ENCODE measurements around the gene TREH.

Gene TREH

GRCh38 chr11:118632577-118633318 is 46.7 kb downstream of the TREH start:
- Histone ChIP-seq H3K9ac (ENCODE audit: low read length) (no peak overlapping the region), H3K9me3 (ENCODE audit: low read length) (no peaks in the 10 kb centered on the region), H3K4me3 (ENCODE audit: low read depth in 1 of 2, low read length in 2 of 2) (no peak overlapping the region), H3K4me1 (ENCODE audit: insufficient read depth, low read length) (peaks cover 42% of the 10 kb centered on the region), H3K36me3 (ENCODE audit: insufficient read depth, low read length) (peaks cover 59% of the 10 kb centered on the region), H3K27me3 (ENCODE audit: control insufficient read depth in 1 of 2, insufficient read depth in 2 of 2, low read length in 2 of 2) (no peaks in the 10 kb centered on the region), H3K27ac (ENCODE audit: low read depth, low read length) (no peak overlapping the region)

GRCh38 chr11:118631142-118631909 is 48.1 kb downstream of the TREH start:
- H3K4me3 ChIP-seq (ENCODE audit: low read depth in 1 of 2, low read length in 2 of 2), result no peak overlapping the region
- H3K4me1 ChIP-seq (ENCODE audit: insufficient read depth, low read length), result peaks cover 38% of the 10 kb centered on the region
- peak overlapping the region; percentile 9 for H3K27ac ChIP-seq (ENCODE audit: low read depth, low read length)
- no peaks in the 10 kb centered on the region for H3K9me3 ChIP-seq (ENCODE audit: low read length)
- H3K36me3 ChIP-seq (ENCODE audit: insufficient read depth, low read length), result peaks cover 59% of the 10 kb centered on the region
- H3K9ac ChIP-seq (ENCODE audit: low read length), result no peak overlapping the region
- H3K27me3 ChIP-seq (ENCODE audit: control insufficient read depth in 1 of 2, insufficient read depth in 2 of 2, low read length in 2 of 2), result no peaks in the 10 kb centered on the region

GRCh38 chr11:118629761-118630661 is 49.4 kb downstream of the TREH start:
- H3K36me3 ChIP-seq (ENCODE audit: insufficient read depth, low read length), result peaks cover 61% of the 10 kb centered on the region

GRCh38 chr11:118628861-118629549 is 50.4 kb downstream of the TREH start:
- H3K27me3 ChIP-seq (ENCODE audit: control insufficient read depth in 1 of 2, insufficient read depth in 2 of 2, low read length in 2 of 2), result no peaks in the 10 kb centered on the region
- H3K27ac ChIP-seq (ENCODE audit: low read depth, low read length), result no peak overlapping the region
- H3K9ac ChIP-seq (ENCODE audit: low read length), result no peak overlapping the region
- H3K9me3 ChIP-seq (ENCODE audit: low read length), result no peaks in the 10 kb centered on the region
- peaks cover 20% of the 10 kb centered on the region for H3K4me1 ChIP-seq (ENCODE audit: insufficient read depth, low read length)
- H3K36me3 ChIP-seq (ENCODE audit: insufficient read depth, low read length), result peaks cover 63% of the 10 kb centered on the region
- no peak overlapping the region for H3K4me3 ChIP-seq (ENCODE audit: low read depth in 1 of 2, low read length in 2 of 2)

More at GRCh38 chr11:118629761-118630661, 49.4 kb downstream of the TREH start:
- no peaks in the 10 kb centered on the region for H3K27me3 ChIP-seq (ENCODE audit: control insufficient read depth in 1 of 2, insufficient read depth in 2 of 2, low read length in 2 of 2)
- H3K27ac ChIP-seq (ENCODE audit: low read depth, low read length), result no peak overlapping the region
- no peak overlapping the region for H3K9ac ChIP-seq (ENCODE audit: low read length)
- H3K4me3 ChIP-seq (ENCODE audit: low read depth in 1 of 2, low read length in 2 of 2), result no peak overlapping the region
- H3K9me3 ChIP-seq (ENCODE audit: low read length), result no peaks in the 10 kb centered on the region
- peaks cover 27% of the 10 kb centered on the region for H3K4me1 ChIP-seq (ENCODE audit: insufficient read depth, low read length)

- Histone ChIP-seq H3K4me1 (ENCODE audit: insufficient read depth, low read length) (peaks cover 16% of the 10 kb centered on the region), H3K27me3 (ENCODE audit: control insufficient read depth in 1 of 2, insufficient read depth in 2 of 2, low read length in 2 of 2) (no peaks in the 10 kb centered on the region), H3K4me3 (ENCODE audit: low read depth in 1 of 2, low read length in 2 of 2) (no peak overlapping the region), H3K9ac (ENCODE audit: low read length) (no peak overlapping the region), H3K27ac (ENCODE audit: low read depth, low read length) (no peak overlapping the region), H3K9me3 (ENCODE audit: low read length) (no peaks in the 10 kb centered on the region), H3K36me3 (ENCODE audit: insufficient read depth, low read length) (peaks cover 57% of the 10 kb centered on the region)
Measured at GRCh38 chr11:118628432-118628831, 51.0 kb downstream of the TREH start.

- Histone ChIP-seq H3K4me1 (ENCODE audit: insufficient read depth, low read length) (peaks cover 16% of the 10 kb centered on the region), H3K27me3 (ENCODE audit: control insufficient read depth in 1 of 2, insufficient read depth in 2 of 2, low read length in 2 of 2) (no peaks in the 10 kb centered on the region), H3K27ac (ENCODE audit: low read depth, low read length) (no peak overlapping the region), H3K9ac (ENCODE audit: low read length) (no peak overlapping the region), H3K36me3 (ENCODE audit: insufficient read depth, low read length) (peaks cover 57% of the 10 kb centered on the region), H3K4me3 (ENCODE audit: low read depth in 1 of 2, low read length in 2 of 2) (no peak overlapping the region), H3K9me3 (ENCODE audit: low read length) (no peaks in the 10 kb centered on the region)
Measured at GRCh38 chr11:118628031-118628430, 51.4 kb downstream of the TREH start.

- H3K9ac ChIP-seq (ENCODE audit: low read length), result no peak overlapping the region
- peaks cover 17% of the 10 kb centered on the region for H3K4me1 ChIP-seq (ENCODE audit: insufficient read depth, low read length)
- H3K27ac ChIP-seq (ENCODE audit: low read depth, low read length), result no peak overlapping the region
- H3K4me3 ChIP-seq (ENCODE audit: low read depth in 1 of 2, low read length in 2 of 2), result no peak overlapping the region
- no peaks in the 10 kb centered on the region for H3K9me3 ChIP-seq (ENCODE audit: low read length)
- peaks cover 55% of the 10 kb centered on the region for H3K36me3 ChIP-seq (ENCODE audit: insufficient read depth, low read length)
- H3K27me3 ChIP-seq (ENCODE audit: control insufficient read depth in 1 of 2, insufficient read depth in 2 of 2, low read length in 2 of 2), result no peaks in the 10 kb centered on the region
Measured at GRCh38 chr11:118627566-118627965, 51.9 kb downstream of the TREH start.

GRCh38 chr11:118625976-118626375 is 53.5 kb downstream of the TREH start:
- no peaks in the 10 kb centered on the region for H3K27me3 ChIP-seq (ENCODE audit: control insufficient read depth in 1 of 2, insufficient read depth in 2 of 2, low read length in 2 of 2)
- H3K9ac ChIP-seq (ENCODE audit: low read length), result no peak overlapping the region
- H3K9me3 ChIP-seq (ENCODE audit: low read length), result no peaks in the 10 kb centered on the region
- H3K36me3 ChIP-seq (ENCODE audit: insufficient read depth, low read length), result peaks cover 40% of the 10 kb centered on the region
- no peak overlapping the region for H3K4me3 ChIP-seq (ENCODE audit: low read depth in 1 of 2, low read length in 2 of 2)
- H3K27ac ChIP-seq (ENCODE audit: low read depth, low read length), result no peak overlapping the region
- peaks cover 30% of the 10 kb centered on the region for H3K4me1 ChIP-seq (ENCODE audit: insufficient read depth, low read length)

GRCh38 chr11:118625036-118625690 is 54.3 kb downstream of the TREH start:
- Histone ChIP-seq H3K36me3 (ENCODE audit: insufficient read depth, low read length) (peaks cover 37% of the 10 kb centered on the region), H3K27ac (ENCODE audit: low read depth, low read length) (no peak overlapping the region), H3K9me3 (ENCODE audit: low read length) (no peaks in the 10 kb centered on the region), H3K9ac (ENCODE audit: low read length) (no peak overlapping the region), H3K4me1 (ENCODE audit: insufficient read depth, low read length) (peaks cover 38% of the 10 kb centered on the region), H3K27me3 (ENCODE audit: control insufficient read depth in 1 of 2, insufficient read depth in 2 of 2, low read length in 2 of 2) (no peaks in the 10 kb centered on the region), H3K4me3 (ENCODE audit: low read depth in 1 of 2, low read length in 2 of 2) (no peak overlapping the region)

GRCh38 chr11:118623269-118623655 is 56.2 kb downstream of the TREH start:
- Histone ChIP-seq H3K36me3 (ENCODE audit: insufficient read depth, low read length) (peaks cover 20% of the 10 kb centered on the region), H3K27ac (ENCODE audit: low read depth, low read length) (peak overlapping the region; percentile 85), H3K4me1 (ENCODE audit: insufficient read depth, low read length) (peaks cover 48% of the 10 kb centered on the region), H3K27me3 (ENCODE audit: control insufficient read depth in 1 of 2, insufficient read depth in 2 of 2, low read length in 2 of 2) (no peaks in the 10 kb centered on the region), H3K4me3 (ENCODE audit: low read depth in 1 of 2, low read length in 2 of 2) (no peak overlapping the region), H3K9me3 (ENCODE audit: low read length) (no peaks in the 10 kb centered on the region), H3K9ac (ENCODE audit: low read length) (no peak overlapping the region)

Data from muscle layer of colon (tissue), 2 donors.